Measurements from ENCODE around the gene NDE1. TPM values are rescaled to one million over a fixed set of nuclear protein-coding genes. Genes with fewer than 3 reads are reported as not detected.

Gene NDE1
- total and polyA plus RNA-seq, 2 experiments from 2014 or later, result 7.1 to 41.0 TPM

GRCh38 chr16:15757630-15758251 lies 107.7 kb downstream of the NDE1 start:
- Histone ChIP-seq H3K27me3 (peaks cover 5% of the 10 kb centered on the region), H3K9me3 (ENCODE audit: low read depth) (no peaks in the 10 kb centered on the region), H3K27ac (no peak overlapping the region), H3K4me1 (ENCODE audit: low read depth) (no peaks in the 10 kb centered on the region), H3K4me3 (no peak overlapping the region), H3K36me3 (no peaks in the 10 kb centered on the region)
- no peak for TF ChIP-seq CTCF (IDR thresholded peaks at IDR 0.05; ENCODE audit: low read depth, low read length)
- no peak for DNase-seq (ENCODE audit: low read depth in 1 of 2, low spot score in 1 of 2)

- no peak overlapping the region for H3K27ac ChIP-seq
- DNase-seq (ENCODE audit: low read depth in 1 of 2, low spot score in 1 of 2), result no peak
- no peak for TF ChIP-seq CTCF (IDR thresholded peaks at IDR 0.05; ENCODE audit: low read depth, low read length)
- no peaks in the 10 kb centered on the region for H3K36me3 ChIP-seq
- no peaks in the 10 kb centered on the region for H3K4me1 ChIP-seq (ENCODE audit: low read depth)
- no peak overlapping the region for H3K4me3 ChIP-seq
- no peaks in the 10 kb centered on the region for H3K9me3 ChIP-seq (ENCODE audit: low read depth)
- peaks cover 18% of the 10 kb centered on the region for H3K27me3 ChIP-seq
These were observed 109.0 kb downstream of the NDE1 start for GRCh38 chr16:15759070-15759469.

GRCh38 chr16:15760129-15760528 lies 110.1 kb downstream of the NDE1 start:
- DNase-seq (ENCODE audit: low read depth in 1 of 2, low spot score in 1 of 2), result no peak
- no peaks in the 10 kb centered on the region for H3K4me1 ChIP-seq (ENCODE audit: low read depth)
- TF ChIP-seq CTCF (IDR thresholded peaks at IDR 0.05; ENCODE audit: low read depth, low read length), result no peak
- no peak overlapping the region for H3K27ac ChIP-seq
- no peaks in the 10 kb centered on the region for H3K36me3 ChIP-seq
- peaks cover 29% of the 10 kb centered on the region for H3K27me3 ChIP-seq
- no peaks in the 10 kb centered on the region for H3K9me3 ChIP-seq (ENCODE audit: low read depth)
- no peak overlapping the region for H3K4me3 ChIP-seq

GRCh38 chr16:15764112-15764511 lies 114.1 kb downstream of the NDE1 start:
- Histone ChIP-seq H3K27ac (no peak overlapping the region), H3K4me1 (ENCODE audit: low read depth) (no peaks in the 10 kb centered on the region), H3K9me3 (ENCODE audit: low read depth) (no peaks in the 10 kb centered on the region), H3K27me3 (peaks cover 31% of the 10 kb centered on the region), H3K36me3 (no peaks in the 10 kb centered on the region), H3K4me3 (no peak overlapping the region)
- DNase-seq (ENCODE audit: low read depth in 1 of 2, low spot score in 1 of 2), result no peak
- no peak for TF ChIP-seq CTCF (IDR thresholded peaks at IDR 0.05; ENCODE audit: low read depth, low read length)

GRCh38 chr16:15765116-15765515 lies 115.1 kb downstream of the NDE1 start:
- no peak overlapping the region for H3K27ac ChIP-seq
- H3K4me3 ChIP-seq, result no peak overlapping the region
- H3K4me1 ChIP-seq (ENCODE audit: low read depth), result no peaks in the 10 kb centered on the region
- peaks cover 41% of the 10 kb centered on the region for H3K27me3 ChIP-seq
- TF ChIP-seq CTCF (IDR thresholded peaks at IDR 0.05; ENCODE audit: low read depth, low read length), result no peak
- no peaks in the 10 kb centered on the region for H3K36me3 ChIP-seq
- DNase-seq (ENCODE audit: low read depth in 1 of 2, low spot score in 1 of 2), result no peak
- no peaks in the 10 kb centered on the region for H3K9me3 ChIP-seq (ENCODE audit: low read depth)

Data from cardiac muscle cell (in vitro differentiated cells and primary cell).